SK-N-SH treated with all-trans-retinoic acid at 6 μM for 48 hours (cell line): ENCODE measurements around the gene CAVIN2.

Experiments
- ARNTL ChIP-seq: fragments of 450-650 bp; formaldehyde crosslinking; IDR thresholded peaks from 2 replicates; pipeline ENCODE4 v1.5.0; 2020; ENCODE audit warnings: low read depth, mild to moderate bottlenecking, moderate library complexity, borderline replicate concordance
- CSDC2 ChIP-seq: fragments of 250-450 bp; sonication (Bioruptor Pico); IDR thresholded peaks from 2 replicates; pipeline ENCODE4 v1.5.0; 2020; ENCODE audit warnings: mild to moderate bottlenecking, moderate library complexity
- CSRNP3 ChIP-seq: fragments of 250-450 bp; sonication (Bioruptor Pico); IDR thresholded peaks from 2 replicates; pipeline ENCODE4 v1.5.1; 2021; ENCODE audit warnings: mild to moderate bottlenecking, moderate library complexity
- OSR1 ChIP-seq: fragments of 250-450 bp; sonication (Bioruptor Pico); IDR thresholded peaks from 2 replicates; pipeline ENCODE4 v1.8.0; 2022; ENCODE audit warnings: moderate library complexity, mild to moderate bottlenecking, inconsistent platforms
- PATZ1 ChIP-seq: fragments of 250-450 bp; sonication (Bioruptor Pico); IDR thresholded peaks from 2 replicates; pipeline ENCODE4 v1.8.0; 2020; ENCODE audit warnings: mild to moderate bottlenecking, moderate library complexity, borderline replicate concordance
- RARB ChIP-seq: fragments of 250-450 bp; sonication (Bioruptor Pico); IDR thresholded peaks from 2 replicates; pipeline ENCODE4 v1.8.0; 2021; ENCODE audit warnings: mild to moderate bottlenecking, moderate library complexity
- TOX ChIP-seq: fragments of 250-450 bp; sonication (Bioruptor Pico); IDR thresholded peaks from 2 replicates; pipeline ENCODE4 v1.8.0; 2021; ENCODE audit warnings: mild to moderate bottlenecking, moderate library complexity, borderline replicate concordance
- ZC3H10 ChIP-seq: fragments of 250-450 bp; sonication (Bioruptor Pico); IDR thresholded peaks from 2 replicates; pipeline ENCODE4 v1.5.1; 2021; ENCODE audit warnings: mild to moderate bottlenecking, moderate library complexity
- ZFP3 ChIP-seq: fragments of 250-450 bp; sonication (Bioruptor Pico); IDR thresholded peaks from 2 replicates; pipeline ENCODE4 v1.5.0; 2020; ENCODE audit warnings: mild to moderate bottlenecking, moderate library complexity
- ZNF565 ChIP-seq: fragments of 450-650 bp; formaldehyde crosslinking; conservative IDR thresholded peaks from 2 replicates; pipeline ENCODE4 v1.5.0; 2020; ENCODE audit warnings: low read depth, mild to moderate bottlenecking, moderate library complexity
- ZNF8 ChIP-seq: fragments of 450-650 bp; formaldehyde crosslinking; IDR thresholded peaks from 2 replicates; pipeline ENCODE4 v1.5.0; 2020; ENCODE audit warnings: mild to moderate bottlenecking, moderate library complexity

- TF ChIP-seq CSRNP3 (CRISPR knock-in tag): no peak
- TF ChIP-seq OSR1 (CRISPR knock-in tag): no peak
- no peak for TF ChIP-seq RARB (CRISPR knock-in tag)
- no peak for TF ChIP-seq PATZ1 (CRISPR knock-in tag)
- no peak for TF ChIP-seq ZFP3
- no peak for TF ChIP-seq ARNTL
- TF ChIP-seq ZNF565 (CRISPR knock-in tag): no peak
- TF ChIP-seq TOX (CRISPR knock-in tag): no peak
- no peak for TF ChIP-seq CSDC2 (CRISPR knock-in tag)
- no peak for TF ChIP-seq ZNF8 (CRISPR knock-in tag)
- TF ChIP-seq ZC3H10 (CRISPR knock-in tag): no peak
Observed at GRCh38 chr2:191844706-191845105, 2.2 kb downstream of the CAVIN2 start.
